ENCODE results near the gene EMC9.
A peak's percentile ranks its signal among the peaks of the same experiment; 100 is the strongest.
"Not testable (repeated sequence)": the region's sequence is repeated elsewhere in the genome, so short reads cannot be mapped to it uniquely, and the experiment has no call there.

Gene EMC9

GRCh38 chr14:24108336-24108874, 33.0 kb downstream of the EMC9 start:
- no peak for DNase-seq (ENCODE audit: low read depth in 2 of 2)

- no peak for DNase-seq (ENCODE audit: low read depth in 2 of 2)
These were observed 34.6 kb downstream of the EMC9 start for GRCh38 chr14:24106672-24107271.

GRCh38 chr14:24105609-24106239, 35.7 kb downstream of the EMC9 start:
- not testable (repeated sequence) for DNase-seq (ENCODE audit: low read depth in 2 of 2)

- DNase-seq (ENCODE audit: low read depth in 2 of 2): no peak
These were observed 37.9 kb downstream of the EMC9 start for GRCh38 chr14:24103451-24103850.

GRCh38 chr14:24102357-24103048, 38.9 kb downstream of the EMC9 start:
- no peak for DNase-seq (ENCODE audit: low read depth in 2 of 2)

GRCh38 chr14:24100982-24101494, 40.4 kb downstream of the EMC9 start:
- no peak for DNase-seq (ENCODE audit: low read depth in 2 of 2)

GRCh38 chr14:24100197-24100981, 41.0 kb downstream of the EMC9 start:
- DNase-seq (ENCODE audit: low read depth in 2 of 2): no peak

- no peak for DNase-seq (ENCODE audit: low read depth in 2 of 2)
These were observed 42.2 kb downstream of the EMC9 start for GRCh38 chr14:24098927-24099813.

- DNase-seq (ENCODE audit: low read depth in 2 of 2): no peak
These were observed 43.0 kb downstream of the EMC9 start for GRCh38 chr14:24098229-24098926.

- DNase-seq (ENCODE audit: low read depth in 2 of 2): no peak
These were observed 44.7 kb downstream of the EMC9 start for GRCh38 chr14:24096545-24097181.

GRCh38 chr14:24095271-24096068, 45.9 kb downstream of the EMC9 start:
- peak; percentile 35 to 45 for DNase-seq (ENCODE audit: low read depth in 2 of 2)

GRCh38 chr14:24094841-24095270, 46.5 kb downstream of the EMC9 start:
- DNase-seq (ENCODE audit: low read depth in 2 of 2): no peak

GRCh38 chr14:24093901-24094840, 47.2 kb downstream of the EMC9 start, which contains the start of gene PCK2:
Gene PCK2 (plus strand): TSS chr14:24094311. CDS start chr14:24094406, 95 bp downstream.
- DNase-seq (ENCODE audit: low read depth in 2 of 2): peak; percentile 72 to 79

GRCh38 chr14:24093207-24093900, 48.0 kb downstream of the EMC9 start:
- no peak for DNase-seq (ENCODE audit: low read depth in 2 of 2)

- no peak for DNase-seq (ENCODE audit: low read depth in 2 of 2)
These were observed 48.7 kb downstream of the EMC9 start for GRCh38 chr14:24092505-24093206.

GRCh38 chr14:24092110-24092504, 49.3 kb downstream of the EMC9 start:
- DNase-seq (ENCODE audit: low read depth in 2 of 2): no peak

Measured in stimulated activated CD8-positive, alpha-beta memory T cell treated with anti-CD3 and anti-CD28 coated beads, Interleukin-7, amount 100 ng/mL, for 4 hours (primary cell).